ENCODE measurements around the gene CACNA2D3.

The CACNA2D3 gene

DNA sequence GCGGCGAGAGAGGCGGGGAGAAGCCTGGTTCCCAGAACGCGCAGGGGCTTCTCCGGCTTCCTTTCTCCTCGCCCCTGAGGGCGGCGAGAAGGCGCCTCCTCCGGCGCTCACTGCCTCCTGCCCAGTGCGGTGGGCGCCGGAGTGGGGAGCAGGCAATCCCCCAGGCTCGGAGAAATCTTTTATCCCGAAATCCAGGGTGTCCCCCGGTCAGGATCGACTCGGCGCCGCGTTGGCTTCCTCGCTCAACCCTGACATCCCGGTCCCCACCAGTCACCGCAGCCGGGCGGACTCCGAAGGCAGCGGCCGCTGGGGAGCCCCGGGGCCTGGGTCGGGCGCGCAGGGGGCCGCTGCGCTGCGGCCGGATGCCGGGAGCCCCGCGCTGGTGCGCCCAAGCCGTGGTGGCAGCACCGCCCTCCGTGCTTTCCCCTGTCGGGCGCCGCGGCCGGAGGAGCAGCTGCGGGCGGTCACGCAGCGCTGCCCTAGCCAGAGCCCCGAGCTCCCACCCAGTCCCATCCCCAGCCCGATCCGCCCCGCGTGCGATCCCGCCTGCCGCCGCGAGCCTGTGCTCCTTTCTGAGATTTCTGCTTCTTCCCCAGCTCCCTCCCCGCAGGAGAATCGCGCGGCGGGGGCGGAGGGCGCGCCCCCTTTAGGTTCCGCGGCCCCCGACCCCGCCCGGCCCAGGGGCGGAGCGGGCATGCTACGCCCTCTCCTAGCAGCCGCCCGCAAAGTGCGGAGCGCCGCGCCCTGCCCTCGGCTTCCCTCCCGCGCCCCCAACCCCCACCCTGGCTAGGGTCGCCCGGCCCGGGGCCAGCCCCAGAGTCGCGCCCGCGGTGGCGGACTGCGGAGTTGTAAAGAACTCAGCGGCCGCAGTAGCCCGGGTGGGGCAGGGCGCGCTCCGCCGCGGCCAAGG lies 683 bp upstream of the CACNA2D3 start:
- TF ChIP-seq, protein P1, sequence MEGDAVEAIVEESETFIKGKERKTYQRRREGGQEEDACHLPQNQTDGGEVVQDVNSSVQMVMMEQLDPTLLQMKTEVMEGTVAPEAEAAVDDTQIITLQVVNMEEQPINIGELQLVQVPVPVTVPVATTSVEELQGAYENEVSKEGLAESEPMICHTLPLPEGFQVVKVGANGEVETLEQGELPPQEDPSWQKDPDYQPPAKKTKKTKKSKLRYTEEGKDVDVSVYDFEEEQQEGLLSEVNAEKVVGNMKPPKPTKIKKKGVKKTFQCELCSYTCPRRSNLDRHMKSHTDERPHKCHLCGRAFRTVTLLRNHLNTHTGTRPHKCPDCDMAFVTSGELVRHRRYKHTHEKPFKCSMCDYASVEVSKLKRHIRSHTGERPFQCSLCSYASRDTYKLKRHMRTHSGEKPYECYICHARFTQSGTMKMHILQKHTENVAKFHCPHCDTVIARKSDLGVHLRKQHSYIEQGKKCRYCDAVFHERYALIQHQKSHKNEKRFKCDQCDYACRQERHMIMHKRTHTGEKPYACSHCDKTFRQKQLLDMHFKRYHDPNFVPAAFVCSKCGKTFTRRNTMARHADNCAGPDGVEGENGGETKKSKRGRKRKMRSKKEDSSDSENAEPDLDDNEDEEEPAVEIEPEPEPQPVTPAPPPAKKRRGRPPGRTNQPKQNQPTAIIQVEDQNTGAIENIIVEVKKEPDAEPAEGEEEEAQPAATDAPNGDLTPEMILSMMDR (IDR thresholded peaks at IDR 0.05; ENCODE audit: extremely low read depth, missing control alignments) = no peak
- DNase-seq (ENCODE audit: low spot score) = peak; percentile 46

DNA sequence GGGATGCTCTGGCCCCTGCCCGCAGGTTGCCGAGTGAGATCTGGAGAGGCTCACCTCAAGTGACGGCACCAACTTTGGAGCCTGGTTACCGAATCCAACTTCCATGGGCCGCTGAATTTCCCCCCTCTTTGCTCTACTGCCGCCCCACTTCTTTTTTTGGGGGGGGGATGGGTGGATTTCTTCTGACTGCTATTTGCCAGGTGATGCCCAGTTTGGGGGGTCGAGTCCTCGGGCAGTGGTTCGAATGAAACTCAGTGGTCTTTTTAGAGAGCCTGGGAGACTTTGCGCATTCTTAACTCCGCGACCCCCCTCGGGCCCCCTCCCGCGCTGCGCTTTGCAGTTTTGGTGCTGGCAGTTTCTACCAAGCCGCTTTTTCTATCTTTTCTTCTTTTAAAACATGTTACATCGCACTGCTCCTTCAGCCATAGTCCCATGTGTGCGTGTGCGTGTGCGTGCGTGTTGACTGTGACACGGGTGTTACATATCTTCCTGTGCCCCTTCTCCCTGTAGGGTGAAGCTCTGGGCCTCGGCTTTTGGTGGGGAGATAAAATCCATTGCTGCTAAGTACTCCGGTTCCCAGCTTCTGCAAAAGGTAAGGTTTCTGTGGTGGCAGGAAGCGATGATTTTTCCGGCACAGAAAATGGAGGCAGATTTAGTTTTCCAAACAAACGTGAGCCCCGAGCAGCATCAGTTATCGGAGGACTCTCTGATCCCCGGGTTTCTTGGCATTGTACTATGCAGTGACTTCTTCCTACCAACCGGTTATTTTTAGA lies 837 bp downstream of the CACNA2D3 start:
- DNase-seq (ENCODE audit: low spot score) = no peak
- TF ChIP-seq, protein P1 (IDR thresholded peaks at IDR 0.05; ENCODE audit: extremely low read depth, missing control alignments) = no peak

DNA sequence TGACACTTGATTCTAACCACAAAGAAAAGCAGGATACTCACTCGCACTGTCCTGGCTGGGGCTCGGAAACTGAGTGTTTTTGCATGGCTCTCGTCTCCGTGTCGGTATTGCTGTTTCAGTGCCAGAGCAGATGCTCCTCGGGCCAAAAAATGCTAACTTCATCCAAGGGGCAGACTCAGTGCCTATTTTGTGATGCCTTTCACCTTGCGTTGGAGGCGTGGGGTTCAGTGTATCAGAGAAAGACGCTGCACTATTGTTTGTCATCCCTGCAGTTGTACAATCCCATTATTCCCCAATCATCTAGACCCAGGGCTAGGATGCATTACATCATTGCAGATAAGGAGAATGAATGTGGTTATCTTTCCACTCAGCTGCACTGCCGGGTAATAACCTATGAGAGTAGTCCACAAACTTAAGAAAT lies 1.4 kb downstream of the CACNA2D3 start:
- TF ChIP-seq, protein P1 (IDR thresholded peaks at IDR 0.05; ENCODE audit: extremely low read depth, missing control alignments) = no peak
- DNase-seq (ENCODE audit: low spot score) = no peak

DNA sequence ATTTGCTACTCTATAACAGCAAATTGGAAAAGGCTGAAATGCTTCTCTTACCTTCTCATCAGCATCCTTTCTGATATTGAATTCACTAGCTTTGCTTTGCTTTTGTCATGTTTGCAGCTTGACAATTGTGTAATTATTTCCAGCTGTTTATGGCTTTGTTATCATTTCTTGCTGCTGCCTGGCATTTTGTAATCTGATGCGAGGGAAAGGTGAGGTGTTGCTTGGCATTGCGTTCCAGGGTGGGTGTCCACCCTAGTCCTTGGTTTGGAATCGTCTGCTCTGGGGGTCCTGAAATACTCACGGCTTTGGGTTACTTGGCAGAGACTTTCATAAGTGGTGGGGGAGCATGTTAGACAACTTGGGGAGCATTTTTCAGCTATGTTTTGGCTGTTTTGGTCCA lies 2.9 kb downstream of the CACNA2D3 start:
- TF ChIP-seq, protein P1 (IDR thresholded peaks at IDR 0.05; ENCODE audit: extremely low read depth, missing control alignments) = no peak
- no peak for DNase-seq (ENCODE audit: low spot score)

DNA sequence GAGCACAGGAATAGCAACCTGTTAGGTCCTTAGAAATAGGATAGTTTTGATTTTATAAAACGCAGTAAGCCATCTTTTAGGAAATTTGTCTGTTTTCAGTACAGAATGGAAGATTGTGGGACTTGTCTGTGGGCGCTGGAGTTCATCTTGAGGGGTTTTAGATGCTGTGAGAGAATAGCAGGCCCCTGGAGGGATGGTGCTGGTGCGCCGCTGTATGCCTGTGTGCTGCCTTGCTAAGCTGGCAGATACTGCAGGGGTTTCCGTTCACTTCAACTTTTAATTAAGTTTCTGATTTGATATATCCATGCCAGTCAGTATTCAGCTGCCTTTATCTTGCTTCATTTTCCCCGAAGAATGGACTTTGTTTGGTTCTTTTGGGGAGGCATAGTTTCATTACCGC lies 4.2 kb downstream of the CACNA2D3 start:
- TF ChIP-seq, protein P1 (IDR thresholded peaks at IDR 0.05; ENCODE audit: extremely low read depth, missing control alignments) = no peak
- no peak for DNase-seq (ENCODE audit: low spot score)

DNA sequence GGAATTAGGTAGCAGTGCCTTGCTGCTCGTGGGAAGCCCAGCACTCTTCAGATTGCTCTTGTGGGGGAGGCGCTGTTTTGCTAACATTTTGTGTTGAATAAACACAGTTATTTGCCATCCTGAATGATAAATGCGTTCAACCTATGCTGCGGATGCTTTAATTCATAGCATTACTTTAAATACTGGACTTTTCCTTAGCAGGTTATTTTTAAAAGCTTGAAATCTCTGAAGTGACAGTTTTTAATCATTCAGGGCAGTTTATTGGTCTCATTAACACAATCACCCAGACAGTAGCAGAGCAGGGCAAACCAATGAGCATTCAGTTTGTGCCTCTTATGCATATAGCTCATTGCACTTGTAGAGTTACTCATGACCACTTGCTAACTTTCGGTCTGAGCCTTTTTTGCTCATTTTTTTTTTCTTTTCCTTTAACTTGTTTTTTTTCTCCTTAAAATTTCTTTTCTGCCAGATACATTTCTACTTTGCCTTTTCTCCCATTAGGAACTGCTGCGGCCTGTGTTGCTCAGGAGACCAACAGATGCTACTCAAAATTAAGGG lies 5.2 kb downstream of the CACNA2D3 start:
- TF ChIP-seq, protein P1 (IDR thresholded peaks at IDR 0.05; ENCODE audit: extremely low read depth, missing control alignments) = no peak
- no peak for DNase-seq (ENCODE audit: low spot score)
